Measurements from ENCODE around the gene SLX4IP.

The SLX4IP gene

GRCh38 chr20:10657453-10657852, 222.3 kb downstream of the SLX4IP start (continued):
- TF ChIP-seq ZSCAN23 (tag by site-specific recombination; IDR thresholded peaks at IDR 0.05) (no peak), ZNF670 (tag by site-specific recombination; IDR thresholded peaks at IDR 0.05; ENCODE audit: low read depth) (no peak), ZBTB44 (tag by site-specific recombination; IDR thresholded peaks at IDR 0.05) (no peak), SP7 (tag by site-specific recombination; IDR thresholded peaks at IDR 0.05) (no peak), ZNF529 (tag by site-specific recombination; IDR thresholded peaks at IDR 0.05; ENCODE audit: insufficient replicate concordance) (no peak), KLF17 (tag by site-specific recombination; IDR thresholded peaks at IDR 0.05) (no peak)

GRCh38 chr20:10658051-10658823, 223.1 kb downstream of the SLX4IP start:
- Histone ChIP-seq H3K27ac (ENCODE audit: extremely low read depth, low read depth, low read length) (no peak overlapping the region), H3K4me1 (ENCODE audit: control insufficient read depth, insufficient read depth, low read length) (peaks cover 18% of the 10 kb centered on the region), H3K4me3 (ENCODE audit: low read depth, low read length) (no peak overlapping the region), H3K9me3 (ENCODE audit: control insufficient read depth, insufficient read depth, low read depth, low read length) (no peaks in the 10 kb centered on the region), H3K36me3 (ENCODE audit: control insufficient read depth in 2 of 2, insufficient read depth in 1 of 2, low read length in 2 of 2) (peaks cover 7 to 79% of the 10 kb centered on the region in 2 experiments)
- TF ChIP-seq ZNF639 (tag by site-specific recombination; IDR thresholded peaks at IDR 0.05), result no peak
- TF ChIP-seq ZNF558 (tag by site-specific recombination; IDR thresholded peaks at IDR 0.05), result peak; percentile 52; the same call in 1 of the 2 replicates
- ChIA-PET CTCF (interaction anchor here (0.6 to 0.8 kb wide), 2 partner anchors 11 to 105 kb away, joined by 3 to 5 read pairs; no protein-coding TSS in a partner anchor), POLR2A (no interaction called here)

GRCh38 chr20:10658876-10659632, 223.9 kb downstream of the SLX4IP start:
- Histone ChIP-seq H3K4me1 (ENCODE audit: control insufficient read depth, insufficient read depth, low read length) (peaks cover 12% of the 10 kb centered on the region), H3K9me3 (ENCODE audit: control insufficient read depth, insufficient read depth, low read depth, low read length) (no peaks in the 10 kb centered on the region), H3K4me3 (ENCODE audit: low read depth, low read length) (no peak overlapping the region), H3K36me3 (ENCODE audit: control insufficient read depth in 2 of 2, insufficient read depth in 1 of 2, low read length in 2 of 2) (peaks cover 7 to 85% of the 10 kb centered on the region in 2 experiments), H3K27ac (ENCODE audit: extremely low read depth, low read depth, low read length) (no peak overlapping the region)
- POLR2A ChIA-PET, result no interaction called here
- TF ChIP-seq ZNF169 (tag by site-specific recombination; IDR thresholded peaks at IDR 0.05) (no peak), ZNF112 (tag by site-specific recombination; IDR thresholded peaks at IDR 0.05) (no peak), ZBTB10 (tag by site-specific recombination; IDR thresholded peaks at IDR 0.05) (no peak), ZNF549 (tag by site-specific recombination; IDR thresholded peaks at IDR 0.05) (no peak), BCL6B (tag by site-specific recombination; IDR thresholded peaks at IDR 0.05) (no peak), ZNF514 (tag by site-specific recombination; IDR thresholded peaks at IDR 0.05) (no peak), KLF1 (tag by site-specific recombination; IDR thresholded peaks at IDR 0.05) (no peak), KLF17 (tag by site-specific recombination; IDR thresholded peaks at IDR 0.05) (no peak), ZNF10 (tag by site-specific recombination; IDR thresholded peaks at IDR 0.05) (no peak)
- CTCF ChIA-PET, result interaction anchor here (0.6 to 0.7 kb wide), 2 partner anchors 19 to 545 kb away, joined by 3 read pairs; no protein-coding TSS in a partner anchor

Data from HEK293 (cell line).